GM18507 (cell line): ENCODE data around the gene SPRY4.
"Not testable (repeated sequence)": the region's sequence is repeated elsewhere in the genome, so short reads cannot be mapped to it uniquely, and the experiment has no call there.

ENCODE experiments used
- DNase-seq: peaks from one replicate; pipeline ENCODE4 v3.0.0; 2011; ENCODE audit warnings: low read depth; ENCODE audit not compliant: insufficient read length; ENCODE audit errors: extremely low spot score
- FAIRE-seq: peaks from 2 replicates; lab custom pipeline; 2011; peaks lifted over from hg19 to GRCh38; lab: Jason Lieb, UNC

The SPRY4 gene

GRCh38 chr5:142342128-142342981 is 17.5 kb upstream of the SPRY4 start:
- FAIRE-seq = no peak
- DNase-seq = no peak

- FAIRE-seq (no peak), DNase-seq (no peak)
These were observed 15.0 kb upstream of the SPRY4 start for GRCh38 chr5:142339781-142340180.

GRCh38 chr5:142334538-142334937 is 9.7 kb upstream of the SPRY4 start:
- FAIRE-seq (no peak), DNase-seq (no peak)

GRCh38 chr5:142333749-142334148 is 8.9 kb upstream of the SPRY4 start:
- FAIRE-seq, DNase-seq: not testable (repeated sequence)

- FAIRE-seq = no peak
- DNase-seq = no peak
These were observed 5.6 kb upstream of the SPRY4 start for GRCh38 chr5:142330444-142330843.

- FAIRE-seq = no peak
- DNase-seq = no peak
These were observed 5.2 kb upstream of the SPRY4 start for GRCh38 chr5:142330026-142330425.

GRCh38 chr5:142327111-142327842 is 2.5 kb upstream of the SPRY4 start:
- FAIRE-seq (no peak), DNase-seq (no peak)

- DNase-seq = no peak
- no peak for FAIRE-seq
These were observed 1.7 kb upstream of the SPRY4 start for GRCh38 chr5:142326480-142326938.

- FAIRE-seq (no peak), DNase-seq (no peak)
These were observed 1.1 kb upstream of the SPRY4 start for GRCh38 chr5:142325725-142326479.

GRCh38 chr5:142324136-142324870 is 518 bp downstream of the SPRY4 start:
- no peak for FAIRE-seq
- no peak for DNase-seq

GRCh38 chr5:142323480-142324135 is 1.2 kb downstream of the SPRY4 start:
- no peak for FAIRE-seq
- no peak for DNase-seq

GRCh38 chr5:142322747-142323479 is 1.9 kb downstream of the SPRY4 start:
- FAIRE-seq (no peak), DNase-seq (no peak)

GRCh38 chr5:142322403-142322746 is 2.4 kb downstream of the SPRY4 start:
- FAIRE-seq = no peak
- DNase-seq = no peak

- FAIRE-seq (peak; percentile 49), DNase-seq (no peak)
These were observed 3.8 kb downstream of the SPRY4 start for GRCh38 chr5:142320851-142321560.

GRCh38 chr5:142320430-142320738 is 4.4 kb downstream of the SPRY4 start:
- FAIRE-seq (no peak), DNase-seq (no peak)

- DNase-seq (no peak), FAIRE-seq (peak; percentile 5)
These were observed 5.0 kb downstream of the SPRY4 start for GRCh38 chr5:142319560-142320429.

- FAIRE-seq (peak; percentile 70), DNase-seq (no peak)
These were observed 5.7 kb downstream of the SPRY4 start for GRCh38 chr5:142319105-142319504.
